DND-41 (cell line): ENCODE data around the gene KRT27.

Experiments
- ATAC-seq: fragments of 200-7000 bp; cut with Tn5 transposase; 3 replicates; pipeline ENCODE4 v1.9.1; 2021; ENCODE audit warnings: low read depth; ENCODE audit not compliant: insufficient read depth
- DNase-seq: peaks from one replicate; pipeline ENCODE4 v3.0.0-alpha.2; 2020
- H2AFZ ChIP-seq: 2 replicates; pipeline ENCODE4 v1.6.0; 2012; ENCODE audit warnings: low read depth, low read length
- H3K27ac ChIP-seq: 2 replicates; pipeline ENCODE4 v1.5.1; 2012; ENCODE audit warnings: low read length, inconsistent platforms
- H3K27me3 ChIP-seq: fragments of 200-600 bp; sonication (generic); 2 replicates; pipeline ENCODE4 v1.6.0; 2012; ENCODE audit warnings: low read length, mild to moderate bottlenecking, inconsistent platforms; ENCODE audit not compliant: insufficient read depth, poor library complexity
- H3K36me3 ChIP-seq: 2 replicates; pipeline ENCODE4 v1.5.1; 2012; ENCODE audit warnings: low read length, inconsistent platforms; ENCODE audit not compliant: insufficient read depth
- H3K4me1 ChIP-seq: 2 replicates; pipeline ENCODE4 v1.5.1; 2012; ENCODE audit warnings: mild to moderate bottlenecking, low read length; ENCODE audit not compliant: insufficient read depth
- H3K4me2 ChIP-seq: 2 replicates; pipeline ENCODE4 v1.6.0; 2012; ENCODE audit warnings: mild to moderate bottlenecking, moderate library complexity, low read length, inconsistent platforms; ENCODE audit not compliant: insufficient read depth
- H3K4me3 ChIP-seq, 2 experiments: fragments of 200-600 bp in 1 of 2; shearing (Covaris generic) in 1 of 2; 2 replicates each; pipeline ENCODE4 v1.5.1; 2012 to 2016; ENCODE audit warnings: inconsistent platforms in 2 of 2, low read length in 2 of 2, mild to moderate bottlenecking in 2 of 2, low read depth in 1 of 2, moderate library complexity in 1 of 2
- H3K79me2 ChIP-seq: 2 replicates; pipeline ENCODE4 v1.6.0; 2012; ENCODE audit warnings: low read length, inconsistent platforms; ENCODE audit not compliant: insufficient read depth
- H3K9ac ChIP-seq: 2 replicates; pipeline ENCODE4 v1.6.0; 2012; ENCODE audit warnings: low read depth, mild to moderate bottlenecking, inconsistent platforms, low read length, moderate library complexity
- H3K9me3 ChIP-seq: 2 replicates; pipeline ENCODE4 v1.5.1; 2012; ENCODE audit warnings: low read length, moderate library complexity, mild to moderate bottlenecking, inconsistent platforms; ENCODE audit not compliant: insufficient read depth, severe bottlenecking
- H4K20me1 ChIP-seq: 2 replicates; pipeline ENCODE4 v1.6.0; 2012; ENCODE audit warnings: low read length; ENCODE audit not compliant: insufficient read depth
- EZH2 ChIP-seq: IDR thresholded peaks from 3 replicates; pipeline ENCODE4 v1.6.1; 2012; ENCODE audit warnings: borderline replicate concordance, low read depth, mild to moderate bottlenecking, moderate library complexity, low read length, inconsistent platforms; ENCODE audit not compliant: severe bottlenecking
- TF ChIP-seq, protein P1 (sequence below): IDR thresholded peaks from 2 replicates; pipeline ENCODE4 v1.5.1; 2012; ENCODE audit warnings: borderline replicate concordance, low read length, moderate library complexity, mild to moderate bottlenecking; ENCODE audit not compliant: poor library complexity, severe bottlenecking; ENCODE audit errors: extremely low read depth

KRT27 gene

DNA sequence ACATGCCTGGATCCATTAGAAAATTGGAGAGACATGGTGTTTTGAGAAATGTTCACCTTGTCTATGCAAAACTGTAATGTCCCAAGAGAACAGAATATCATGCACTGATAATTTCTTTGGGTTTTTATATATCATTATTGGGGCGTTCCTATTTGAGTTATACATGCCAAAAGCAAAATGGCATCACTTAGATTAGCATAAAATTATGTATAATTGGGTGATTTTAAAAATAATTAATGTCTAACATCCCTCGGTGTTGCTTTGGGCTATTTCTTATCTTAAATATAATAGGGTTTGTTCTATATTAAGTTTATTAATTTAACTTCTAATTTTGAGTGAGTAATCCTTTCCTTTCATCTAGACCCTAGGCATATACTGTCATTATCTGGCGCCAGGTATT, 17.5 kb upstream of the KRT27 start, which contains the start of gene KRT28:
TSS of gene KRT28 (minus strand) at position 101 of the 400 bp plus-strand sequence. CDS start at position 35, 66 bp downstream.
- H3K9ac ChIP-seq: no peak within 1 kb of the TSS
- no peaks in the 10 kb centered on the region for H3K36me3 ChIP-seq
- no peak within 1 kb of the TSS for H3K4me2 ChIP-seq
- no peaks in the 10 kb centered on the region for H4K20me1 ChIP-seq
- H3K9me3 ChIP-seq: no peaks in the 10 kb centered on the region
- peaks cover 43% of the 10 kb centered on the region for H3K27me3 ChIP-seq
- DNase-seq (no peak), ATAC-seq (no peak)
- H3K4me1 ChIP-seq: no peaks in the 10 kb centered on the region; the same call in 1 of the 2 replicates
- H3K4me3 ChIP-seq: no peak within 1 kb of the TSS
- TF ChIP-seq, protein P1, sequence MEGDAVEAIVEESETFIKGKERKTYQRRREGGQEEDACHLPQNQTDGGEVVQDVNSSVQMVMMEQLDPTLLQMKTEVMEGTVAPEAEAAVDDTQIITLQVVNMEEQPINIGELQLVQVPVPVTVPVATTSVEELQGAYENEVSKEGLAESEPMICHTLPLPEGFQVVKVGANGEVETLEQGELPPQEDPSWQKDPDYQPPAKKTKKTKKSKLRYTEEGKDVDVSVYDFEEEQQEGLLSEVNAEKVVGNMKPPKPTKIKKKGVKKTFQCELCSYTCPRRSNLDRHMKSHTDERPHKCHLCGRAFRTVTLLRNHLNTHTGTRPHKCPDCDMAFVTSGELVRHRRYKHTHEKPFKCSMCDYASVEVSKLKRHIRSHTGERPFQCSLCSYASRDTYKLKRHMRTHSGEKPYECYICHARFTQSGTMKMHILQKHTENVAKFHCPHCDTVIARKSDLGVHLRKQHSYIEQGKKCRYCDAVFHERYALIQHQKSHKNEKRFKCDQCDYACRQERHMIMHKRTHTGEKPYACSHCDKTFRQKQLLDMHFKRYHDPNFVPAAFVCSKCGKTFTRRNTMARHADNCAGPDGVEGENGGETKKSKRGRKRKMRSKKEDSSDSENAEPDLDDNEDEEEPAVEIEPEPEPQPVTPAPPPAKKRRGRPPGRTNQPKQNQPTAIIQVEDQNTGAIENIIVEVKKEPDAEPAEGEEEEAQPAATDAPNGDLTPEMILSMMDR: no peak
- TF ChIP-seq EZH2: no peak
- H3K27ac ChIP-seq: no peak within 1 kb of the TSS
- H2AFZ ChIP-seq: no peak within 1 kb of the TSS
- no peaks in the 10 kb centered on the region for H3K79me2 ChIP-seq

DNA sequence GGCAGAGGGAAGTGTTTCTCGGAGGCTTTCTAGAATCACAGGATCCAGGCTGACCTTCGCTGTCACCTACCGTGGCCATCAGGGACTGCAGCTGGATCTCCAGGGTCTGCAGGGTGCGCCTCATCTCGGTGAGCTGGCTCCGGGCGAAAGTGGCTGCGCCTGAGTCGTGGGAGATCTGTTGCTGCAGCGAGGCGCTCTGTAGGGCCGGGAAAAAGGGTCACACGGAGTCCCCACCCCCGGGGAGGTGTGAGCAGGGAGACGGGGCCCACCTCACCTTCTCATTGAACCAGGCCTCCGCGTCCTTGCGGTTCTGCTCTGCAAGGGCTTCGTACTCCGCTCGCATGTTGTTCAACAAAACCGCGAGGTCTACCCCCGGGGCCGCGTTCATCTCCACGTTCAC, 14.5 kb upstream of the KRT27 start:
- H3K9me3 ChIP-seq: no peaks in the 10 kb centered on the region
- no peak for DNase-seq
- no peaks in the 10 kb centered on the region for H3K4me1 ChIP-seq
- no peak for ATAC-seq
- H3K27ac ChIP-seq: no peak overlapping the region
- no peak overlapping the region for H3K9ac ChIP-seq
- H2AFZ ChIP-seq: no peak overlapping the region
- H4K20me1 ChIP-seq: no peaks in the 10 kb centered on the region
- peaks cover 45% of the 10 kb centered on the region for H3K27me3 ChIP-seq
- no peak for TF ChIP-seq EZH2
- TF ChIP-seq, protein P1: no peak
- no peaks in the 10 kb centered on the region for H3K79me2 ChIP-seq
- no peak overlapping the region for H3K4me2 ChIP-seq
- no peaks in the 10 kb centered on the region for H3K36me3 ChIP-seq
- no peak overlapping the region for H3K4me3 ChIP-seq

DNA sequence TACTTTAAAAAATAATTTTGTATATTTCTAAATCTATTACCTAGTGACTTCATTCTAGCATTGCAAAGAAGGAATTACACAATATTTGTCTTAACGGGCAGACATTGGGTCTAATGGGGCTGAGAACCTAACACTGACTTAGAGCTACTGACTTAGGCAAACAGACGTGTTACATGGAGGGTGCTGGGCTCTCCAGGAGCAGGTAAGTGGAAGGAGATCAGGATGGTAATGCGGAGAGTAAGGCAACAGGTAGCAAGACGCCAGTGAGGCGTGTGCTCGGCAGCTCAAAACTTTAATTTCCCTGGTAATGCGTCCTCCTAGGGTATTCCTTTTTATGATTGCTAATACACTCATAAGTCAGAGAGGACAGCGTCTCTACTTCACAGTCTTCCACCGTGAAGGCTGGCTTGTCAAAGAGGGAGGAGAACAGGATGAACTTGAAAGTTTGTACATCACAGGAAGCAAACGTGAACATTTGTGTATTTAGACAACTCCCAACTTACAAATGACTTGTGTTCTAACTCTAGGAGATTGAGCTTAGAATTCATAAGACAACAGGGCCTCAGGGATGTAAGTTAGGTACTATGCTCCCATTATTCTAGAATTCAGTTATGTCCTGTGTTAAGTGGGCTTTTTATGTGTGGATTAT, 12.8 kb upstream of the KRT27 start:
- Histone ChIP-seq H3K27me3 (peaks cover 38% of the 10 kb centered on the region), H3K4me2 (no peak overlapping the region), H4K20me1 (no peaks in the 10 kb centered on the region), H3K79me2 (no peaks in the 10 kb centered on the region), H3K4me3 (no peak overlapping the region), H3K9me3 (no peaks in the 10 kb centered on the region), H3K36me3 (no peaks in the 10 kb centered on the region), H3K9ac (no peak overlapping the region), H3K4me1 (no peaks in the 10 kb centered on the region), H2AFZ (no peak overlapping the region), H3K27ac (no peak overlapping the region)
- ATAC-seq (no peak), DNase-seq (no peak)
- TF ChIP-seq, protein P1: no peak
- no peak for TF ChIP-seq EZH2
